OCI-LY1 (cell line): ENCODE results near the gene GPR158.

Source experiments
- H2AFZ ChIP-seq: fragments of 200-600 bp; sonication (generic), shearing (Covaris generic); 2 replicates; pipeline ENCODE4 v1.6.0; 2014; ENCODE audit warnings: antibody characterized with exemption, mild to moderate bottlenecking, low read length
- H3F3A ChIP-seq: fragments of 200-600 bp; sonication (generic), shearing (Covaris generic); 2 replicates; pipeline ENCODE4 v1.6.0; 2014; ENCODE audit warnings: mild to moderate bottlenecking, antibody characterized with exemption, low read length, moderate library complexity; ENCODE audit not compliant: insufficient read depth
- H3K27ac ChIP-seq: fragments of 200-600 bp; sonication (generic); 2 replicates; pipeline ENCODE4 v1.5.1; 2014; ENCODE audit warnings: low read length, mixed run types, mild to moderate bottlenecking, low read depth; ENCODE audit not compliant: poor library complexity, severe bottlenecking
- H3K27me3 ChIP-seq: fragments of 200-600 bp; sonication (generic); 2 replicates; pipeline ENCODE4 v1.6.0; 2014; ENCODE audit warnings: antibody characterized with exemption, mild to moderate bottlenecking, low read length, moderate library complexity; ENCODE audit not compliant: insufficient read depth
- H3K36me3 ChIP-seq: fragments of 200-600 bp; sonication (generic); 2 replicates; pipeline ENCODE4 v1.6.1; 2014; ENCODE audit warnings: mild to moderate bottlenecking, antibody characterized with exemption, low read length, moderate library complexity, mixed read lengths; ENCODE audit not compliant: insufficient read depth
- H3K4me1 ChIP-seq: fragments of 200-600 bp; sonication (generic); 2 replicates; pipeline ENCODE4 v1.5.1; 2014; ENCODE audit warnings: mild to moderate bottlenecking, low read length, moderate library complexity; ENCODE audit not compliant: insufficient read depth, severe bottlenecking
- H3K4me2 ChIP-seq: fragments of 200-600 bp; sonication (generic), shearing (Covaris generic); 2 replicates; pipeline ENCODE4 v1.6.1; 2014; ENCODE audit warnings: low read length
- H3K4me3 ChIP-seq: fragments of 200-600 bp; sonication (generic); 2 replicates; pipeline ENCODE4 v1.5.1; 2014; ENCODE audit warnings: low read length, low read depth, mild to moderate bottlenecking, mixed read lengths; ENCODE audit not compliant: poor library complexity, severe bottlenecking
- H3K79me2 ChIP-seq: fragments of 200-600 bp; shearing (Covaris generic); 2 replicates; pipeline ENCODE4 v1.6.1; 2016; ENCODE audit warnings: mixed run types, low read length, mixed read lengths; ENCODE audit not compliant: insufficient read depth
- H3K9ac ChIP-seq: fragments of 200-600 bp; sonication (generic), shearing (Covaris generic); 2 replicates; pipeline ENCODE4 v1.6.1; 2014; ENCODE audit warnings: mild to moderate bottlenecking, low read length, mixed read lengths
- H3K9me2 ChIP-seq: fragments of 200-600 bp; sonication (generic), shearing (Covaris generic); 2 replicates; pipeline ENCODE4 v1.6.1; 2014; ENCODE audit warnings: low read depth, mild to moderate bottlenecking, low read length, mixed read lengths
- H3K9me3 ChIP-seq: fragments of 200-600 bp; shearing (Covaris generic); 2 replicates; pipeline ENCODE4 v1.6.1; 2014; ENCODE audit warnings: low read length, mixed read lengths
- H4K20me1 ChIP-seq: fragments of 200-600 bp; sonication (generic), shearing (Covaris generic); 2 replicates; pipeline ENCODE4 v1.6.0; 2016; ENCODE audit warnings: mild to moderate bottlenecking, low read length; ENCODE audit not compliant: insufficient read depth
- EZH2 ChIP-seq: fragments of 200-600 bp; sonication (generic), shearing (Covaris generic); IDR thresholded peaks from 2 replicates; pipeline ENCODE4 v1.8.0; 2017; ENCODE audit warnings: borderline replicate concordance, mixed run types, mild to moderate bottlenecking, antibody characterized with exemption, low read length, moderate library complexity, mixed read lengths
- TF ChIP-seq, protein P1 (sequence below): fragments of 200-600 bp; sonication (generic), shearing (Covaris generic); IDR thresholded peaks from 2 replicates; pipeline ENCODE4 v1.5.1; 2017; ENCODE audit warnings: mild to moderate bottlenecking, antibody characterized with exemption, low read length, moderate library complexity, mixed read lengths

GPR158 gene

DNA sequence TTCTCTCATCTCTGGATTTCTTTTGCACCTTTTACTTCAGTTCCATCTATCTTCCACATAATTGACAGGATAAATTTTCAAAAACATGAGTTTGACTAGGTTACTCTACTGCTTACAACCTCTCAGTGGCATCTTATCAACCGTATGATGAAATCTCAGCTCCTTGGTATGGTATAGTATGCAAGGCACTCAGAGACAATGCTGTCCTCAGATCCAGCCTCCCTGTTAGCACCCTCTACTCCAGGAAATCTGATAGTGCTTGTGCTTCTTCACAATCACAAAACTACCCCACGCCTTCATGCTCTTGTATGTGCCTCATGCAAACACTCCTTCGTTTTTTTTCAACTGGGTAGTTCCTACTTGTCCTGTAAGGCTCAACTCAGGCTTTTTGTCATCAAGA is 330.7 kb downstream of the GPR158 start:
- H3K9me2 ChIP-seq: no peaks in the 10 kb centered on the region
- H3K27me3 ChIP-seq: no peaks in the 10 kb centered on the region
- TF ChIP-seq, protein P1, sequence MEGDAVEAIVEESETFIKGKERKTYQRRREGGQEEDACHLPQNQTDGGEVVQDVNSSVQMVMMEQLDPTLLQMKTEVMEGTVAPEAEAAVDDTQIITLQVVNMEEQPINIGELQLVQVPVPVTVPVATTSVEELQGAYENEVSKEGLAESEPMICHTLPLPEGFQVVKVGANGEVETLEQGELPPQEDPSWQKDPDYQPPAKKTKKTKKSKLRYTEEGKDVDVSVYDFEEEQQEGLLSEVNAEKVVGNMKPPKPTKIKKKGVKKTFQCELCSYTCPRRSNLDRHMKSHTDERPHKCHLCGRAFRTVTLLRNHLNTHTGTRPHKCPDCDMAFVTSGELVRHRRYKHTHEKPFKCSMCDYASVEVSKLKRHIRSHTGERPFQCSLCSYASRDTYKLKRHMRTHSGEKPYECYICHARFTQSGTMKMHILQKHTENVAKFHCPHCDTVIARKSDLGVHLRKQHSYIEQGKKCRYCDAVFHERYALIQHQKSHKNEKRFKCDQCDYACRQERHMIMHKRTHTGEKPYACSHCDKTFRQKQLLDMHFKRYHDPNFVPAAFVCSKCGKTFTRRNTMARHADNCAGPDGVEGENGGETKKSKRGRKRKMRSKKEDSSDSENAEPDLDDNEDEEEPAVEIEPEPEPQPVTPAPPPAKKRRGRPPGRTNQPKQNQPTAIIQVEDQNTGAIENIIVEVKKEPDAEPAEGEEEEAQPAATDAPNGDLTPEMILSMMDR: no peak
- TF ChIP-seq EZH2: no peak
- H4K20me1 ChIP-seq: no peaks in the 10 kb centered on the region
- H3K4me1 ChIP-seq: no peaks in the 10 kb centered on the region
- H3K27ac ChIP-seq: no peak overlapping the region
- no peak overlapping the region for H3K9ac ChIP-seq
- no peaks in the 10 kb centered on the region for H3K36me3 ChIP-seq
- no peaks in the 10 kb centered on the region for H3F3A ChIP-seq
- H2AFZ ChIP-seq: no peak overlapping the region
- no peaks in the 10 kb centered on the region for H3K9me3 ChIP-seq
- no peak overlapping the region for H3K4me2 ChIP-seq
- H3K79me2 ChIP-seq: no peaks in the 10 kb centered on the region
- H3K4me3 ChIP-seq: no peak overlapping the region

DNA sequence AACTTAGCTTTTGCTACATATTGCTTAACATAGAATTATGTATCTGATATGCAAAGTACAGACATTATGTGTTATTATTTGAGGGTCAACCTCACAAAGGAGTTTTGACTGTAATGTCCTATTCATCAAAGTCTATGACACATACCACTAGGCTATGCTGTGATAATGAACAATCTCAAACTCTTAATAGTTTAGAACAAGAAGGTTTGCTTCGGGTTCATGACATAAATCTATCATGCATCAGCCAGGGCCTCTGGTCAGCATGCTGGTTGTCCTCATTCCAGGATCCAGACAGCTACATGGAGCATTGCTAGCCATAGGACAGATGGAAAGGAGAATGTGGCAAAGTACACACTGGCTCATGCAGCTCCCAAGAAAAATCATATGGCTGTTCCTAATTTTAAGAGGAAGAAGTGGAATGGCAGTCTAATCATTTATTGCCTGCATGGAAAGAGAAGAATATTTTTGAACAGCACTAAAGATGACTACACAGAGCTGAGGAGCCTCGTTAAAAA is 332.1 kb downstream of the GPR158 start:
- no peak overlapping the region for H3K27ac ChIP-seq
- H3K79me2 ChIP-seq: no peaks in the 10 kb centered on the region
- no peak overlapping the region for H3K4me3 ChIP-seq
- no peaks in the 10 kb centered on the region for H3K9me3 ChIP-seq
- no peak overlapping the region for H3K9ac ChIP-seq
- no peaks in the 10 kb centered on the region for H3K27me3 ChIP-seq
- no peak overlapping the region for H2AFZ ChIP-seq
- H3K4me1 ChIP-seq: no peaks in the 10 kb centered on the region
- H3K4me2 ChIP-seq: no peak overlapping the region
- H4K20me1 ChIP-seq: no peaks in the 10 kb centered on the region
- no peaks in the 10 kb centered on the region for H3F3A ChIP-seq
- no peaks in the 10 kb centered on the region for H3K9me2 ChIP-seq
- TF ChIP-seq EZH2: no peak
- TF ChIP-seq, protein P1: no peak
- H3K36me3 ChIP-seq: no peaks in the 10 kb centered on the region

DNA sequence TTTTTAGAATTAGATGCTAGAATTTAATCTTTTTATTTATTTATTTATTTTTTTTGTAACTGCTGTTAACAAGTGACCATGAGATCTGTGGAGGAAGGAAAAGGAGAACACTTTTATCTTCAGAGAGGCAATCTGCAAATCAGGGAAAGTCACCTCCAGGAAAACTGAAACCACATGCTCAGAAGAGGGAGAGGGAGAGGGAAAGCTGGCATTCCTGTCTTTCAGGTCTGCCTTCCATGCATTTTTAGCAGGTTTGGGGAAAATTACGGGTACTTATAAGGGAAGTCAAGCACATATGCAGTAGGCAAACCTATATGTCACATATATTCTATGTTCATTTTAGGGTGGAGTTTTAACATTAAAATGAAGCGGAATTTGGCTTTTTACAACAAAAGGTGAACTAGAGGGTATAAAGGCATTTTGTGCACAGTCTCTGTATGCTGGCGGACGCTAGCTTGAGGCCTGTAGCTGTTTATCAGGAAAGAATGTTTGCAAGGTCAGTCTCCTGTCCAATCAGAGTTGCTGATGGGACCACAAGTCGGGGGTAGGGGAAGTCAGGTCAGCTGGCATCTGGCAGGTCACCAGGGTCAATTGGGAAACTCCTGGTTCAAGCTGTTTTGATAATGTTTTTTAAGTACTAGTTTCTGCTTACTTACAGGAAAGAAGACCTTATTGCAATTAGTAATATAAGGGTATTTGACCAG is 333.5 kb downstream of the GPR158 start:
- no peaks in the 10 kb centered on the region for H3K79me2 ChIP-seq
- H3K27me3 ChIP-seq: no peaks in the 10 kb centered on the region
- no peak overlapping the region for H3K9ac ChIP-seq
- H3K4me3 ChIP-seq: no peak overlapping the region
- H3K27ac ChIP-seq: no peak overlapping the region
- no peak overlapping the region for H3K4me2 ChIP-seq
- no peaks in the 10 kb centered on the region for H3K9me3 ChIP-seq
- no peaks in the 10 kb centered on the region for H3K9me2 ChIP-seq
- no peaks in the 10 kb centered on the region for H3K4me1 ChIP-seq
- TF ChIP-seq, protein P1: no peak
- TF ChIP-seq EZH2: no peak
- H2AFZ ChIP-seq: no peak overlapping the region
- H3K36me3 ChIP-seq: no peaks in the 10 kb centered on the region
- H3F3A ChIP-seq: no peaks in the 10 kb centered on the region
- no peaks in the 10 kb centered on the region for H4K20me1 ChIP-seq
